Stomach (tissue), 9 donors: ENCODE measurements around the gene RIMBP2. TPM values are rescaled to one million over a fixed set of nuclear protein-coding genes. Genes with fewer than 3 reads are reported as not detected.

ENCODE experiments used
- DNase-seq, 2 donors: peaks; one replicate each; pipeline versions ENCODE4 v3.0.0 to v3.0.0-alpha.2; 2013 to 2019
- H3K27ac ChIP-seq, 5 donors: fragments of 200-600 bp in 4 of 5; sonication (generic) in 4 of 5; one replicate each; pipeline ENCODE4 v1.5.1; 2013 to 2019; ENCODE audit warnings: mild to moderate bottlenecking in 1 of 5, moderate library complexity in 1 of 5
- H3K27me3 ChIP-seq, 3 donors: fragments of 200-600 bp; sonication (generic); one replicate each; pipeline ENCODE4 v1.5.1; 2017 to 2019; ENCODE audit warnings: mixed run types in 1 of 3
- H3K36me3 ChIP-seq, 4 donors: fragments of 200-600 bp; sonication (generic); 1 replicate in 3 of 4; 2 replicates in 1 of 4; pipeline ENCODE4 v1.5.1; 2016 to 2019
- H3K4me1 ChIP-seq, 4 donors: fragments of 200-600 bp; sonication (generic); one replicate each; pipeline ENCODE4 v1.5.1; 2016 to 2019
- H3K4me3 ChIP-seq, 4 donors: fragments of 200-600 bp; sonication (generic) in 3 of 4; one replicate each; pipeline ENCODE4 v1.5.1; 2016 to 2019; ENCODE audit warnings: mild to moderate bottlenecking in 1 of 4
- H3K9me3 ChIP-seq, 4 donors: fragments of 200-600 bp; sonication (generic); one replicate each; pipeline ENCODE4 v1.5.1; 2016 to 2019
- CTCF ChIP-seq, 7 experiments: fragments of 450-650 bp in 4 of 7; fragments of 200-600 bp in 3 of 7; sonication (generic) in 3 of 7; IDR thresholded peaks; one replicate each; pipeline ENCODE4 v1.5.1; 2016 to 2019; ENCODE audit warnings: antibody characterized with exemption in 7 of 7, control low read depth in 2 of 7, mild to moderate bottlenecking in 1 of 7
- EP300 ChIP-seq: sonication (generic); formaldehyde crosslinking; IDR thresholded peaks from one replicate; pipeline ENCODE4 v1.6.1; 2017; ENCODE audit warnings: antibody characterized with exemption
- POLR2A ChIP-seq, 4 donors: fragments of 450-650 bp; IDR thresholded peaks; one replicate each; pipeline ENCODE4 v1.6.1; 2016; ENCODE audit warnings: antibody characterized with exemption in 4 of 4, control low read depth in 2 of 4, mild to moderate bottlenecking in 1 of 4, moderate library complexity in 1 of 4
- POLR2AphosphoS5 ChIP-seq, 3 donors: sonication (generic); formaldehyde crosslinking; IDR thresholded peaks; one replicate each; pipeline ENCODE4 v1.6.1; 2016; ENCODE audit warnings: antibody characterized with exemption in 3 of 3
- WGBS, 5 donors: extraction: QIAGEN DNeasy Blood & Tissue Kit in 3 of 5; methylation state at CpG; one replicate each; pipeline versions ENCODE4 v1.1.5 to v1.1.7; 2013 to 2018; 5-methylcytosine and 5-hydroxymethylcytosine counted together
- intact Hi-C: fragments of 100-400 bp; cut with DNase I; formaldehyde crosslinking; loops from one replicate; pipeline ENCODE4 v1.15.1; 2023; ENCODE audit warnings: low total_unique reads
- polyA plus RNA-seq, 3 donors: library from polyadenylated mRNA; stranded (reverse); fragments of 200-250 nt; gene quantifications; one replicate each; pipeline ENCODE4 v1.2.3, GENCODE V29; 2013
- total RNA-seq, 5 donors: library from RNA; depleted of rRNA; stranded (reverse); fragments of >200 nt; gene quantifications; one replicate each; pipeline versions ENCODE4 v1.1.0 to v1.2.3, GENCODE V29; 2014 to 2016
- donor health status: healthy with polysubstance abuse.
- donor health status: Bipolar disorder and iron deficiency.
- donor health status: healthy.

The RIMBP2 gene
- total and polyA plus RNA-seq, 8 donors: 0.75 to 44.6 (median 5.6) TPM

DNA sequence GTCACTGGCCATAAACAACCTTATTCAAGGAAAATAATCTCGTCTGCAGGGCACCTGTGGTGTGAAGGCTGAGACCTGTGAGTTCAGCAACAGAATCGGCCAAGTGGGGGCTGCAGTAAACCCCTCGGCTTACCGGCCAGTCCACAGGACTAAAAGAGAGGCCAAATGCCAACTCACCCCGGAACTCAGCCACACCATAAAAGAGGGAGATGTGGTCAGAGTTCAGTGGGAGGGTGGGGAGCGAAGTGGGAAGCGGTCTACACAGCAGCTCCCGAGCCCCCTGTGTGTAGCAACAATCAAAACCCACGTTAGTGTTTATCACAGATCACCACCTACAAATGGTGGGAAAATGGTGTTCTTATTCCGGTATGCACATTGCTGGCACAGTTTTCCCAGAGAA, 225.4 kb downstream of the RIMBP2 start:
- no peak overlapping the region for H3K4me3 ChIP-seq
- intact Hi-C loops: no loop called here
- H3K27ac ChIP-seq: no peak overlapping the region
- TF ChIP-seq CTCF (IDR thresholded peaks at IDR 0.05) (no peak), POLR2AphosphoS5 (IDR thresholded peaks at IDR 0.05) (no peak), POLR2A (IDR thresholded peaks at IDR 0.05) (no peak), EP300 (no peak)
- WGBS, 5 donors: 53 to 71% (median 68%) methylated on average over 10 of the region's 10 CpGs
- H3K36me3 ChIP-seq: no peaks in the 10 kb centered on the region
- DNase-seq: no peak
- H3K27me3 ChIP-seq: peaks cover 0 to 18% (median 0%) of the 10 kb centered on the region in 3 donors
- H3K4me1 ChIP-seq: no peaks in the 10 kb centered on the region
- H3K9me3 ChIP-seq: peaks cover 0 to 7% (median 7%) of the 10 kb centered on the region in 4 donors

GRCh38 chr12:130489293-130489692, 226.8 kb downstream of the RIMBP2 start:
- Histone ChIP-seq H3K27ac (no peak overlapping the region), H3K27me3 (peaks cover 0 to 22% (median 0%) of the 10 kb centered on the region in 3 donors), H3K9me3 (peaks cover 0 to 7% (median 7%) of the 10 kb centered on the region in 4 donors), H3K4me1 (no peaks in the 10 kb centered on the region), H3K4me3 (no peak overlapping the region), H3K36me3 (no peaks in the 10 kb centered on the region)
- no peak for DNase-seq
- intact Hi-C loops: no loop called here
- TF ChIP-seq EP300 (no peak), CTCF (IDR thresholded peaks at IDR 0.05) (no peak), POLR2AphosphoS5 (IDR thresholded peaks at IDR 0.05) (no peak), POLR2A (IDR thresholded peaks at IDR 0.05) (no peak)
- WGBS, 5 donors: 86 to 91% (median 87%) methylated on average over 7 of the region's 7 CpGs

GRCh38 chr12:130488358-130488710, 227.8 kb downstream of the RIMBP2 start:
- no peaks in the 10 kb centered on the region for H3K4me1 ChIP-seq
- intact Hi-C loops: no loop called here
- H3K27ac ChIP-seq: no peak overlapping the region
- TF ChIP-seq POLR2AphosphoS5 (IDR thresholded peaks at IDR 0.05) (no peak), EP300 (no peak), POLR2A (IDR thresholded peaks at IDR 0.05) (no peak), CTCF (IDR thresholded peaks at IDR 0.05) (no peak)
- no peak overlapping the region for H3K4me3 ChIP-seq
- H3K36me3 ChIP-seq: no peaks in the 10 kb centered on the region
- H3K9me3 ChIP-seq: peaks cover 0 to 7% (median 7%) of the 10 kb centered on the region in 4 donors
- peaks cover 0 to 22% (median 0%) of the 10 kb centered on the region in 3 donors for H3K27me3 ChIP-seq
- DNase-seq: no peak
- WGBS, 5 donors: 68 to 81% (median 71%) methylated on average over 5 of the region's 5 CpGs

DNA sequence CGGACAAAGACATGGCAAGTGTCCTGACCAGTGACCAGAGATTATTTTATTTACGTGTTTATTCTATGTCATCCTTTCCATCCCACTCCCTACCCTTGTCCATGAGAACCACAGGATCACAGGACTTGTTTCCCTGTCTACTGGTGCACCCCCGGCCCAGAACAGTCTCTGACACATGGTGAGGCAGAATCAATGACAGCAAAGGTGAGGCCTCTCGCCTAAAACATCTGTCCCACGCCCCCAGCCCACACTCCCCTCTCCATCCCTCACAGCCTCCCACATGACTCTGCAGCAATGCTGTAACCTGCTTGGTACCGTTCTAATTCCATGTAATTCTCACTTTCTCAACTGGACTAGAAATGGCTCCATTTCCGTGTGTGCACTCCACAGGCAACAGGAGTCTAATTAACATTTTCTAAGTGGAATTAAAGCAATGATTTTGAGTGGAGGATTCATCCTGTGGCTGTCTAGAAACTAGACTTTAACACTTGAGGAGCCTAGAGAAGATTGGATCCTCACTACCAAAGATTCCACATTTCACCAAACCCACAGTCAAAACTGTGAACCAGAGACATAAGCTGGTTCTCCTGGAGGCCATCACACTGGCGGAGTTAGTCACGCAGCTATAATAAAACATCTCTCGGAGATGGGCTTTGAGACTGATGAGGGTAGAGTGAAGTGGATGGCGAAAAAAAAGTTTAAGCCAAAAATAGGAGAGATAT, 228.3 kb downstream of the RIMBP2 start:
- intact Hi-C loops: no loop called here
- 77 to 86% (median 79%) methylated on average over 11 of the region's 11 CpGs for WGBS, 5 donors
- Histone ChIP-seq H3K36me3 (no peaks in the 10 kb centered on the region), H3K4me1 (no peaks in the 10 kb centered on the region), H3K27me3 (peaks cover 0 to 23% (median 0%) of the 10 kb centered on the region in 3 donors), H3K27ac (no peak overlapping the region), H3K4me3 (no peak overlapping the region), H3K9me3 (peaks cover 0 to 7% (median 7%) of the 10 kb centered on the region in 4 donors)
- no peak for TF ChIP-seq POLR2A (IDR thresholded peaks at IDR 0.05)
- no peak for TF ChIP-seq POLR2AphosphoS5 (IDR thresholded peaks at IDR 0.05)
- TF ChIP-seq EP300: no peak
- no peak for DNase-seq

DNA sequence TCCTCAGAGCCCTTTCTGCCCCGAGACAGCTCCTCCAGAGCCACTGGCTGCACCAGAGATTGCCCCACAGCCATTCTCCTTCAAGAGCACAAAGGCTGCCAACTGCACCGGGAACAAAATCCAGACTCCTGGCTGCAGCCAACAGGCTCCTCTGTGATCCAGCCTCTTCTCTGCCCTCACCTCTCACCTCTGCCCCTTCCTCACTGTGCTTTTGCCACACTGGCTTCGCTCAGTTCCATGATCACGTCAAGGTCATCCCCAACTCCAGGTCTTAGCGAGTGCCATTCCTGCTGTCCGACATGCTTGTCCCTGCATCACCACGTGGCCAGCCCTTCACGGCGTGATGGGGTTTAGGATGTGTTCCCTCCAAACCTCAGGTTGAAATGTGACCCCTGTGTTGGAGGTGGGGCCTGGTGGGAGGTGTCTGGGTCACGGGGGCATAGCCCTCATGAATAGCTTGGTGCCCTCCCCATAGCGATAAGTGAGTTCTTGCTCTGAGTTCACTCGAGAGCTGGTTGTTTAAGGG, 229.1 kb downstream of the RIMBP2 start:
- no peak for DNase-seq
- Histone ChIP-seq H3K27ac (no peak overlapping the region), H3K36me3 (no peaks in the 10 kb centered on the region), H3K27me3 (peaks cover 0 to 30% (median 0%) of the 10 kb centered on the region in 3 donors), H3K4me3 (no peak overlapping the region), H3K4me1 (no peaks in the 10 kb centered on the region), H3K9me3 (peaks cover 0 to 7% (median 7%) of the 10 kb centered on the region in 4 donors)
- WGBS, 5 donors: 77 to 85% (median 78%) methylated on average over 12 of the region's 12 CpGs
- intact Hi-C loops: no loop called here
- TF ChIP-seq POLR2AphosphoS5 (IDR thresholded peaks at IDR 0.05): no peak
- TF ChIP-seq POLR2A (IDR thresholded peaks at IDR 0.05): no peak
- TF ChIP-seq CTCF (IDR thresholded peaks at IDR 0.05): no peak
- TF ChIP-seq EP300: no peak
